NB4 (cell line): ENCODE measurements around the gene EIF2B5.

ENCODE experiments used
- POLR2A ChIP-seq: IDR thresholded peaks from 2 replicates; pipeline ENCODE4 v1.6.1; 2011; ENCODE audit warnings: mild to moderate bottlenecking; ENCODE audit not compliant: insufficient read length; ENCODE audit errors: extremely low read depth
- TF ChIP-seq, protein P1 (sequence below): IDR thresholded peaks from one replicate; pipeline ENCODE4 v1.5.1; 2012; ENCODE audit warnings: low read depth, low read length

DNA sequence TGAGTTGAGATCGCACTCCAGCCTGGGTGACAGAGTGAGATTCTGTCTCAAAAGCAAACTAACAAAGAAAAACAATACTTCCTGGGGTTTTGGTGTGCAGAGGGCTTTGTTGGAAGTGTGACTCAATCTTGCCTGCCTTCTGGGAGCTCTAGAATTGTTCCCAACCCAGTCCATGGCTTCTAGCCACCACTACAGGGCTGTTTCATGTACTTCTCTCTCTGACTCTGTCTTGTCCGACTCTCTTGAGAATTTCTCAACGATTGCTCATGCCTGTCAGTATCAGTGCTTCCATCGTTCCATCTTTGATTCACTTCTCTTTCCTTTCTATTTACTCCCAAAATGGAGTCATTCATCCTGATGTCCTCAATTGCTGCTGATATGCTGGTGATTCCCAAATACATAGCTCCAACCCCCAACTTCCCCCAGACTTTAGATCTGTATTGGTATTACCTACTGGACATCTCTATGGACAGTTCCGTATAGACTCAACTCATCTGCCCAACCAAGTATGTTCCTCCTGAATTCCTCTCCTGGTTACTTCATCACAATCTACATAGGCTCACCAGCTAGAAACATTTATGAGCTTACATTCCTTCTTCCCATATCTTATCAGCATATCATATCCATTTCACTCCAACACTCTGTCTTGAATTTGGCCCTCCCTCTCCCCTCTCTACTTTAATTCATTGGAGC is 37.7 kb downstream of the EIF2B5 start:
- TF ChIP-seq, protein P1, sequence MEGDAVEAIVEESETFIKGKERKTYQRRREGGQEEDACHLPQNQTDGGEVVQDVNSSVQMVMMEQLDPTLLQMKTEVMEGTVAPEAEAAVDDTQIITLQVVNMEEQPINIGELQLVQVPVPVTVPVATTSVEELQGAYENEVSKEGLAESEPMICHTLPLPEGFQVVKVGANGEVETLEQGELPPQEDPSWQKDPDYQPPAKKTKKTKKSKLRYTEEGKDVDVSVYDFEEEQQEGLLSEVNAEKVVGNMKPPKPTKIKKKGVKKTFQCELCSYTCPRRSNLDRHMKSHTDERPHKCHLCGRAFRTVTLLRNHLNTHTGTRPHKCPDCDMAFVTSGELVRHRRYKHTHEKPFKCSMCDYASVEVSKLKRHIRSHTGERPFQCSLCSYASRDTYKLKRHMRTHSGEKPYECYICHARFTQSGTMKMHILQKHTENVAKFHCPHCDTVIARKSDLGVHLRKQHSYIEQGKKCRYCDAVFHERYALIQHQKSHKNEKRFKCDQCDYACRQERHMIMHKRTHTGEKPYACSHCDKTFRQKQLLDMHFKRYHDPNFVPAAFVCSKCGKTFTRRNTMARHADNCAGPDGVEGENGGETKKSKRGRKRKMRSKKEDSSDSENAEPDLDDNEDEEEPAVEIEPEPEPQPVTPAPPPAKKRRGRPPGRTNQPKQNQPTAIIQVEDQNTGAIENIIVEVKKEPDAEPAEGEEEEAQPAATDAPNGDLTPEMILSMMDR: no peak
- TF ChIP-seq POLR2A: no peak
